ENCODE results near the gene ARHGAP44.

DNA sequence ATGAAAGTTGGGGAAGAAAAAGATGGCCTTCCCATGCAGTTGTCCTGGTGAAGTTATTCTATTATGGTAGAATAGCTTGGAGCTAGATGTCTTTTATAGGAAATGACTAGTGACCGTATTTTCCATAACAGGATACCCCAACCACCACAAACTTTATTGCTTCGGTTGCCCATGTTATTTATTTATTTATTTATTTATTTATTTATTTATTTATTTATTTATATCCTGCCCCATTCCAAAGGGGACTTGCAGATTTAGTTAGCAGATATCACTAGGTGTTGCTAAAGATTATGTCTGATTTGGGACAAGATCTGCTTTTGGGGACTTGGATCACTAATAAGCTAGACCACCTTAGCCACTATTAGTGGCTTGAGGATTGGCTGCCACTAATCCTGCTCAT, 68.3 kb downstream of the ARHGAP44 start:
- TF ChIP-seq, protein P1, sequence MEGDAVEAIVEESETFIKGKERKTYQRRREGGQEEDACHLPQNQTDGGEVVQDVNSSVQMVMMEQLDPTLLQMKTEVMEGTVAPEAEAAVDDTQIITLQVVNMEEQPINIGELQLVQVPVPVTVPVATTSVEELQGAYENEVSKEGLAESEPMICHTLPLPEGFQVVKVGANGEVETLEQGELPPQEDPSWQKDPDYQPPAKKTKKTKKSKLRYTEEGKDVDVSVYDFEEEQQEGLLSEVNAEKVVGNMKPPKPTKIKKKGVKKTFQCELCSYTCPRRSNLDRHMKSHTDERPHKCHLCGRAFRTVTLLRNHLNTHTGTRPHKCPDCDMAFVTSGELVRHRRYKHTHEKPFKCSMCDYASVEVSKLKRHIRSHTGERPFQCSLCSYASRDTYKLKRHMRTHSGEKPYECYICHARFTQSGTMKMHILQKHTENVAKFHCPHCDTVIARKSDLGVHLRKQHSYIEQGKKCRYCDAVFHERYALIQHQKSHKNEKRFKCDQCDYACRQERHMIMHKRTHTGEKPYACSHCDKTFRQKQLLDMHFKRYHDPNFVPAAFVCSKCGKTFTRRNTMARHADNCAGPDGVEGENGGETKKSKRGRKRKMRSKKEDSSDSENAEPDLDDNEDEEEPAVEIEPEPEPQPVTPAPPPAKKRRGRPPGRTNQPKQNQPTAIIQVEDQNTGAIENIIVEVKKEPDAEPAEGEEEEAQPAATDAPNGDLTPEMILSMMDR (tag by site-specific recombination; IDR thresholded peaks at IDR 0.05), result no peak
- no peak for TF ChIP-seq ZNF266 (tag by site-specific recombination; IDR thresholded peaks at IDR 0.05; ENCODE audit: low read depth)
- TF ChIP-seq ZNF785 (tag by site-specific recombination; IDR thresholded peaks at IDR 0.05), result no peak

Measured in HEK293 (cell line).